MV-4-11 (cell line): Measurements from ENCODE around the gene SLC25A53.
A peak's percentile ranks its signal among the peaks of the same experiment; 100 is the strongest.
"Not testable (repeated sequence)": the region's sequence is repeated elsewhere in the genome, so short reads cannot be mapped to it uniquely, and the experiment has no call there.

Experiments
- DNase-seq: peaks from one replicate; lab custom pipeline; 2025; lab: John Stamatoyannopoulos, UW

Gene SLC25A53

DNA sequence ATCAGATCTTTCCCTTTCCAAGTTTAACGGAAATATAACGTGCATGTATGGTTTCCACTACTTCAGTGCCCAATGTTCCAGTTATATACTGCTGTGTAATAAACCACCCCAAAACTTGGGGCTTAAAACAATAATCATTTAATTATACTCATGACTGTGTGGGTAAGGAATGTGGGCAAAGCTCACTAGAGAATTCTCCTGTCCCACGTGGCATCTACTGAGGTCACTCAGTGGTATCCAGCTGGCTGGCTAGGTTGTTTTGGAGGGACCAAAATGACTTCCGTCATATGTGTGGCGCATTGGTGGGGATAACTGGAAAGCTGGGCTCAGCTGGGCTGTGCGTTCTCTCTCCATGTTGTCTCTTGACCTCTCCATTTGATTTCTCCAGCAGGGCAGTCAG is 26.0 kb downstream of the SLC25A53 start:
- no peak for DNase-seq

DNA sequence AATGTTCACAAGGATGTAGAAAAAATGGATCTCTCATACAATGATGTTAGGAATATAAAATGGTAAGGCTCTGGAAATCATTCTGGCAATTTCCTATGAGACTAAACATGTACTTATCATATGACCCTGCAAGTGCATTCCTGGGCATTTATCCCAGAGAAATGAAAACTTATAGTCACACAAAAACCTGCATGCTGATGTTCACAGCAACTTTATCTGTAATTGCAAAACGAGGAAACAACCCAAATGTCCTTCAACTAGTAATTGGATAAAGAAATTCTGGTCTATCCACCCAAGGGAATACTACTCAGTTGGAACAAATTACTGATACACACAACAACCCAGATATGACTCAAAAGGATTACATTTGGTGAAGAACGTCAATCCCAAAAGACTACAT is 30.0 kb downstream of the SLC25A53 start:
- no peak for DNase-seq

DNA sequence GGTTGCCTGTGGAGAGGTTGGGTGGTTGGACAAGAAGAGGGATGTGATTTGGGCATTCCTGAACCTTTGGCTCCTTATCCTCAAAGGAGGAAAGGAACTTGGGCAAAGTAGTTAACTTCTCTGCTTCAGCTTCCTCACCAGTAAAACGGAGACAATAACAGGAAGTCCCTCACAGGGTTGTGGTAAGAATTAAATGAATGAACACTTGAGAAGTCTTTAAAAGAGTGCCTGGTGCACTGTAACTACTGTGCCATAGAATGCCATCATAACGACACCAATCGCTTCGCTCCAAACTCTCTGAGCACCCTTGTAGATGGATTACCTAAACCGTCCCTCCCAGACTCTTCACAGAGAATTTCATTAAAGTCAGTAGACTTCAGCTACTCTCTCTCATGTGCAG is 34.0 kb downstream of the SLC25A53 start:
- peak; percentile 36 for DNase-seq

GRCh38 chrX:104118765-104119164 is 38.0 kb downstream of the SLC25A53 start:
- no peak for DNase-seq

DNA sequence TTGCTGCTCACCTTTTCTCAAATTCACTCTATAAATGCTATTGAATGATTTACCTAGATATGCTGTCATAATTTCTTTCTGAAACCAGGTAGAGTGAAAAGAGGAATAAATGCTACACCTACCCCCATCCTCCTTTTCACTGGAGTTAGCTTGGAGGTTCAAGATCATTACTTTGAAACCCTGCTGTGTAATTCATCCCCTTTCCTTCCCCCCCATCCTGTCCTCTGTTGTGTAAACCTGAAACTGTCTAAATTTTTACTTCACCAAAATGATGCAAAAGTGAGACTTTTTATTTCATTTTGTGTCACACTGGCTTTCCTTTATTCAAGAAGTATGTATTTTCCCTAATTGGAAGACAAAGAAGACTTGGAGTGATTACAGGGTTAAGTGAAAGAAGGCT is 39.0 kb downstream of the SLC25A53 start:
- no peak for DNase-seq

DNA sequence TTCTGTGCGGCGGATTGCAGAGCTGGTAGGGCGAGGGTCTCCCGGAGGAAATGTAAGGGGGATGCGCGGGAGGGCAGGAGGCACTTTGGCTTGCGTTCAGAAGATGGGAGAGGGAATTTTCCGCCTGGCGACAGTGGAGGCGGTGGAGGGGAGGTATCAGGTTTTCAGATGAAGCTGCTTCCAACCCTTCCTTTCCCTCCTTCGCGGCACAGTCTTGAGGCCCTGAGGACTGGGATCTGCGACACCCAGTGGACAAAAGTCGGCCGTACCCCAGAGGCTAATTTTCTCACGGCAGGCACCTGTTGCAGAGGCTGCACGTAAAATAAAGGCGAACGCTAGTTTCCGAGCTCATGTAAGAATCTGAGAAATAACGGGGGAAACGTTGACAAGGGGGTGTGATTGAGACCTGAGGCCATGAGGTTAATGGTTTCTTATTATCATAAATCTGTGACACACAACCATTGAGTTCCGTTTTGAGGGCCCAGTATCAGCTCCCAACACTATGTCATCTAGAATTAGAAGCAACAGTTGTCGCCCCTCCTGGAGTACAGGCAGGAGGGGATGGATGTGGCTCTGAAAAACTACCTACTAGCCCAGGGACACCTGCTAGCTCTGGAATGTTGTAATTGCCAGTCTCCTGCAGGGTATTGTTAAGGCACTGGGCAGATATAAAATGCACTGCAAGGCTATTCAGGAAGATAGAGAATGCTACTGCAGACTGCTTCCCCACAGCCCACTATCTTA is 43.4 kb downstream of the SLC25A53 start:
- DNase-seq: peak; percentile 26

GRCh38 chrX:104112326-104112951 is 44.4 kb downstream of the SLC25A53 start, which contains the start of gene ZCCHC18:
Gene ZCCHC18, plus strand, starts transcription at chrX:104112523. Its CDS starts 1,589 bp downstream, at chrX:104114112.
- DNase-seq: no peak

DNA sequence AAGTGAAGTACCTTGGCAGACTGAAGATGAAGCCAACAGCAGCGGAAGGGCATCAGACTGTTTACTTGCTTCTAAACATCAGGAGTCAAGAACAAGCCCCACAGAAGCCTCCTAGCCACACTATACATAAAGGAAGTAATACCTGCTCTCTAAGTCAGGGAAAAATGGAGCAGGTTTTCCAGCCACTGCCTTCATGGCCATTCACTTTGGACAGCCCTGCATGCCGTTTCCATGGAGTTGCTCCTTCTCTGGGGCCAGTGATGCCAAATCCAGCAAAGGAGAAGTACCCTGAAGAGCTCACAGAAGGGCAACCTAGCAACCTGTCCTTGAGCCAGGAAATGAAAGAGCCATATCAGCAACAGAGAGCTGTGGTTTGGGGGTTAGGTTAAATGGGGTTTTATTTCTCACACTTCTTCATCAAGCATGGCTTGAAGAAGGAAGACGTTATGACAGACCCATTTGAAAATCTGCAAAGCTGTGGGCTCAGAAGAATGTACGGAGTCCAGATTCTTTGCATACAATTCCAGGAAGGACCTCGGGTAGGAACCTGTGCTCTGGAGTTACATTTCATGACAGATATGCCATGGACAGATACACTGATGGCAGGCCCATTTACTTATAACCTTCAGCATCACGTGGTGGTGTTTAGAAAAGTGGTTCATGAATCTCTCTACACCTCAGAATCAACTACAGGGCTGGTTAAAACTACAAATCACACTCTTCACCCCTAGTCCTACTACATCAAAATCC is 46.1 kb downstream of the SLC25A53 start:
- DNase-seq: not testable (repeated sequence)

- no peak for DNase-seq
These were observed 47.9 kb downstream of the SLC25A53 start for GRCh38 chrX:104108955-104109354.

DNA sequence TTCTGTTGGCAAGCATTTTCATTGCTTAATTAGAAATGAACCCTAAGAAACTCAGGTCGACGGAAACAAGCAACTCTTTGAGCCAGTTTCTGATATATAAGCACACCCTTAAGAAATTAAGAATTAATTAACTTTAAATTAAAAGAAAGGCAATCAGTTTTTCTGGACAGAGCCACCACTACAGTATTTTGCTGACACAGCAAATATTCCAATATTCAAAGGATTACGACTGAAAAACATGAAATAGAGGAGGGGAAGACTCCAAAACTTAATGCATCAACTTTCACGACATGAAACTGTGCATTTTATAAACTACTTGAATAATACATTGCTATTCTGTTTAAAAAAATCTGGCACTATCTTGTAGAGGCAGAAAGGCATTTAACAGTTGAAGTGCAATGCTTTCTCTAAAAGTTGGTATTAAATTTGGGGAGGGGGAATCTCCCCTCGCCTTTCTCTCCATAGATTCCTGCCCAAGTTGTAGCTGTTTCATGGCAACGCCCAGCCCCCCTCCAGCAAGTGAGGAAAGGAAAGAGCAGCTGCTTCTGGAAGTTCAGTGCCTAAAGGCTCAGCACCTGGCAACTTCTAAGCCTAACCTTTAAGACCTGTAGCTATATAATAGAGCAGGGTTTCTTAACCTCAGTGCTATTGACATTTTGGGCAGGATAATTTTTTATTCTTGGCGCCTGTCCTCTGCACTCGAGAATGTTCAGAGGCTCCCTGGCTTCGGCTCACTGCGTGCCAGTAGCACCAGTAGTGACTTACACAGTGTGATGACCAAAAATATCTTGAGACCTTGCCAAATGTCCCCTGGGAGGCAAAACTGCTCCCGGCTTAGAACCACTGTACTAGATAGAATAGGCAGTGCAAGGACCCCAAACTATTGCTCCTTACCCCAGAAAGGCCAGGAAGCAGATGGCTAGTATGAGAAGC is 51.2 kb downstream of the SLC25A53 start:
- DNase-seq: no peak

DNA sequence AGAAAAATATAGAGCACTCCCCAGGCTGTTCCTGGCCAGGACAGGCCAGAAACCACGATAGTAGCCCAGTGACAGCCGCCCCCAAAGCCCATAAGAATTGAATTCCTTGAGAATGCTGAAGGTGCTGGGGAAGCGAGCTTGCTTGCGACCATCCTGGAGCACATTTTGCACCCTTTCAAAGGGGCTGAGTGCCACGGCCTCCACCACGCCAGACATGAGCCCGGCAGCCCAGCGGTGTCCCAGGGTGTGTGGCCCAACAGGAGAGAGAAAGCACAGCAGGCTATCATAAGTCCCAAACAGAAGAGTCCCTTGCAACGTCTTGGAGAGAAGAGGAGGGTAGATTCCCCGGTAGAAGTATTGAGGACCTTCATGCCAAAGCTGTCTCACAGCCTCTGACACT is 52.1 kb downstream of the SLC25A53 start:
- no peak for DNase-seq

DNA sequence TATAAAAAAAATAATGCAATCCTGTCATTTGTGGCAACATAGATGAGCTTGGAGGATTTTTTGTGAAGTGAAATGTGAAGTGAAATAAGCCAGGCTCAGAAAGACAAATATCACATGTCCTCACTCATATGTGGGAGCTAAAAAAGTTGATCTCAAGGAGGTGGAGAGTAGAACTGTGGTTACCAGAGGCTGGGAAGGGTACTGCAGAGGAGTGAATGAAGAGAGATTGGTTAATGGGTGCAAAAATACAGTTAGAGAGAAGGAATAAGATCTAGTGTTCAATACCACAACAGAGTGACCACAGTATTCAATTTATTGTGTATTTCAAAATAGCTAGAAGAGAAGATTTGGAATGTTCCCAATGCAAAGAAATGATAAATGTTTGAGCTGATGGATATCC is 57.9 kb downstream of the SLC25A53 start:
- no peak for DNase-seq

DNA sequence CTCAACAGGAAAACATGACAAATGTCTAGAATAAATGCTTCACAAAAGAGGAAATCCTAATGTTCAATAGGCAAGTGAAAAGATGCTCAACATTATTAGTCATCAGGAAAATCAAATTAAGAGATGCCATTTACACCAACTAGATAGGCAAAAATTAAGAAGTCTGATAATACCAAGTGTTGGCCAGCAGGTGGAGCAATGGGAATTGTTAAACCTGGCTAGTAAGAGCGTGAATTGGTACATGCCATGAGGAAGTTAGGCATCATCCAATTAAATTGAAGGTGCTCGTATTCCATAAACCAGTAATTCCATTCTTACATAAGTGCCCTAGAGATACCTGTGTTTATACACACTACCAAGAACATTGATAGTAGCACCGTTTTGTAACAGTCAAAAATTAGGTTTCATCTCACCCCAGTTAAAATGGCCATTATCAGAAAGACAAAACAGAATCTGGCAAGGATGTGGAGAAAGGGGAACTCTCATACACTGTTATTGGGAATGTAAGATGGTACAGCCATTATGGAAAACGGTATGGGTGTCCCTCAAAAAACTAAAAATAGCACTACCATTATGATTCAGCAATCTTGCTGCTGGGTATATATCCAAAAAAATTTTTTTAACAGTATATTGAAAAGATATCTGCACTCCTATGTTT is 58.5 kb downstream of the SLC25A53 start:
- peak; percentile 46 for DNase-seq

- no peak for DNase-seq
These were observed 70.9 kb downstream of the SLC25A53 start for GRCh38 chrX:104085919-104086318.

- no peak for DNase-seq
These were observed 71.3 kb downstream of the SLC25A53 start for GRCh38 chrX:104085477-104085876.

GRCh38 chrX:104084534-104085277 is 72.1 kb downstream of the SLC25A53 start:
- no peak for DNase-seq

DNA sequence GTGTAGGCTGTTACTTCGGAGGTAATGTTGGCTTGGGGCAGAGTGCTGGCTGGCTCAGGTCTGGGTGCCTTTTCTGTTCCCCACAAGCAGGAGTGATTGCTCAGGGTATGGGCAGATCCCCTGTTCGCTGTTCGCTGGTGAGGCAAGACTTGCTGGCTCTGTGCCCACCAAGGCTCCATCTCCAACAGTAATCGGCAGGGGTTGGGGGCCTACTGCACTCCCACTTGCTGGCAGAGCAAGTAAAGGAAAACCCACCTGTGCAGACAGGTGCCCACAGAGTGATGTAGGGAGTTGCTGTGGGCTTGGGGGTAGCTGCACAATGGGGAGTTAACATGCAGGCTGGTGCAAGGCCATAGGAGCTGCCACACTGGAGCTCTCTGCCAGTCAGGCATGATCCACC is 72.7 kb downstream of the SLC25A53 start:
- no peak for DNase-seq

DNA sequence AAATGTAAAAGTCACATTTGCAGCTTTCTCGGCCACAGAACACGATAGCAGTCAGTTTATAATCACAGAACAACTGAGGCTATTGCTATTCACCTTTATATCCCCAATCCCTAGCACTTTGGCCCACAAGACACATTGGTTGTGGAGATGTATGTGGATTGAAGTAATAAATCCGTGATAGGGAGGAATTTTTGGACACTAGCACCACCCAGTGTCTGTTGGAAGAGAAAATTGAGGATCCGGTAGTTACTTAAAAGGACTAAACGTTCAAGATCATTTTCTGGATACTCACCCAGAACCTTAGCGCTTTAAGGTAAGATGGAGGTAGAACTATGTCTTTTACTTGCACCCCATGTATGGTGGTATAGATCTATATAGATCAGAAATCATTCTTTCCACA is 79.0 kb downstream of the SLC25A53 start:
- DNase-seq: not testable (repeated sequence)

DNA sequence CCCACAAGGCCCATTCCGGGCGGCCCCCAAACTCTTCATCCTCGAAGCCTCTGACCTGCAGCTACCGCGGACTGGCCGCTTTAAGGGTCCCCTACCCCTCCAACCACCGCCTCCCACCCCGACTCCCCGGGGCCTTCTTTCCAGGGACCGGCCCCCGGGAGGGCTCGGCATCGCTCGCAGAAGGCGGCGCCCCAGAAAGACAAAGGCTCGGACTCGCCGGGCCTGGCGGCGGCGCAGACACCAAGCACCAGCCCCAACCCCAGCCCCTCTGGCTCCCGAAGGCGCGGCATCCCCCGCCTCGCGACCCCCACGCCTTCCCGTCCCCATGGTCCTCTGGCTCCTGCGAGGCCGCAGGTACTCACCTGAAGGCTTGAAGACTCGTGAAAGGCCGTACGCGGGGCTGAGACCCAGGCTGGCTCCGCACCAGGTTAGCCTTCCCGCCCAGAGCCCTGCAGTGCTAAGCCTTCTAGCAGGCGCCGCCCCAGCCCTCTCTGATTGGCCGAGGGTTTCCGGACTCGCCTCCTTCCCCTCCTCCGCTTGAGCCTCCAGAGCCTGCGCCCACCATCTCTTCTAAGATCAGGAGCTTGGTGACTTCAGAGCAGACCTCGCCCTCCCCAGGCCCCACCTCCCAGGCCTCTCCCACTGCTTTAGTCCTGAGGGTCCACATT is 80.9 kb downstream of the SLC25A53 start, which contains the start of gene TMSB15C:
TMSB15C (minus strand) TSS at position 459 of the 668 bp plus-strand sequence.
- not testable (repeated sequence) for DNase-seq

GRCh38 chrX:104062636-104063035 is 94.2 kb downstream of the SLC25A53 start:
- DNase-seq: not testable (repeated sequence)
